ENCODE measurements around the gene ARHGAP21.

Gene ARHGAP21

GRCh38 chr10:24722676-24723385 is 856 bp downstream of the ARHGAP21 start:
- no peak for DNase-seq (ENCODE audit: low read depth, low spot score)

GRCh38 chr10:24722131-24722675 is 1.5 kb downstream of the ARHGAP21 start:
- DNase-seq (ENCODE audit: low read depth, low spot score) = no peak

GRCh38 chr10:24721229-24722106 is 2.2 kb downstream of the ARHGAP21 start:
- DNase-seq (ENCODE audit: low read depth, low spot score) = no peak

GRCh38 chr10:24720096-24720495 is 3.6 kb downstream of the ARHGAP21 start:
- DNase-seq (ENCODE audit: low read depth, low spot score) = no peak

GRCh38 chr10:24718031-24718855 is 5.4 kb downstream of the ARHGAP21 start:
- no peak for DNase-seq (ENCODE audit: low read depth, low spot score)

GRCh38 chr10:24716295-24716694 is 7.4 kb downstream of the ARHGAP21 start:
- no peak for DNase-seq (ENCODE audit: low read depth, low spot score)

- no peak for DNase-seq (ENCODE audit: low read depth, low spot score)
Observed at GRCh38 chr10:24715246-24715769, 8.4 kb downstream of the ARHGAP21 start.

GRCh38 chr10:24713086-24713485 is 10.6 kb downstream of the ARHGAP21 start:
- DNase-seq (ENCODE audit: low read depth, low spot score) = no peak

- DNase-seq (ENCODE audit: low read depth, low spot score) = no peak
Observed at GRCh38 chr10:24711465-24711864, 12.2 kb downstream of the ARHGAP21 start.

GRCh38 chr10:24708081-24708480 is 15.6 kb downstream of the ARHGAP21 start:
- no peak for DNase-seq (ENCODE audit: low read depth, low spot score)

GRCh38 chr10:24707445-24707844 is 16.2 kb downstream of the ARHGAP21 start:
- no peak for DNase-seq (ENCODE audit: low read depth, low spot score)

- DNase-seq (ENCODE audit: low read depth, low spot score) = no peak
Observed at GRCh38 chr10:24706479-24707118, 17.1 kb downstream of the ARHGAP21 start.

- no peak for DNase-seq (ENCODE audit: low read depth, low spot score)
Observed at GRCh38 chr10:24703700-24704099, 20.0 kb downstream of the ARHGAP21 start.

- no peak for DNase-seq (ENCODE audit: low read depth, low spot score)
Observed at GRCh38 chr10:24701447-24701846, 22.2 kb downstream of the ARHGAP21 start.

GRCh38 chr10:24700948-24701347 is 22.7 kb downstream of the ARHGAP21 start:
- no peak for DNase-seq (ENCODE audit: low read depth, low spot score)

- no peak for DNase-seq (ENCODE audit: low read depth, low spot score)
Observed at GRCh38 chr10:24698270-24698669, 25.4 kb downstream of the ARHGAP21 start.

- DNase-seq (ENCODE audit: low read depth, low spot score) = no peak
Observed at GRCh38 chr10:24697080-24697479, 26.6 kb downstream of the ARHGAP21 start.

GRCh38 chr10:24695452-24695851 is 28.2 kb downstream of the ARHGAP21 start:
- DNase-seq (ENCODE audit: low read depth, low spot score) = no peak

- DNase-seq (ENCODE audit: low read depth, low spot score) = no peak
Observed at GRCh38 chr10:24694086-24694485, 29.6 kb downstream of the ARHGAP21 start.

- DNase-seq (ENCODE audit: low read depth, low spot score) = no peak
Observed at GRCh38 chr10:24690961-24691512, 32.6 kb downstream of the ARHGAP21 start.
